ENCODE data around the gene ACTN2.

- TF ChIP-seq, protein P1, sequence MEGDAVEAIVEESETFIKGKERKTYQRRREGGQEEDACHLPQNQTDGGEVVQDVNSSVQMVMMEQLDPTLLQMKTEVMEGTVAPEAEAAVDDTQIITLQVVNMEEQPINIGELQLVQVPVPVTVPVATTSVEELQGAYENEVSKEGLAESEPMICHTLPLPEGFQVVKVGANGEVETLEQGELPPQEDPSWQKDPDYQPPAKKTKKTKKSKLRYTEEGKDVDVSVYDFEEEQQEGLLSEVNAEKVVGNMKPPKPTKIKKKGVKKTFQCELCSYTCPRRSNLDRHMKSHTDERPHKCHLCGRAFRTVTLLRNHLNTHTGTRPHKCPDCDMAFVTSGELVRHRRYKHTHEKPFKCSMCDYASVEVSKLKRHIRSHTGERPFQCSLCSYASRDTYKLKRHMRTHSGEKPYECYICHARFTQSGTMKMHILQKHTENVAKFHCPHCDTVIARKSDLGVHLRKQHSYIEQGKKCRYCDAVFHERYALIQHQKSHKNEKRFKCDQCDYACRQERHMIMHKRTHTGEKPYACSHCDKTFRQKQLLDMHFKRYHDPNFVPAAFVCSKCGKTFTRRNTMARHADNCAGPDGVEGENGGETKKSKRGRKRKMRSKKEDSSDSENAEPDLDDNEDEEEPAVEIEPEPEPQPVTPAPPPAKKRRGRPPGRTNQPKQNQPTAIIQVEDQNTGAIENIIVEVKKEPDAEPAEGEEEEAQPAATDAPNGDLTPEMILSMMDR (IDR thresholded peaks at IDR 0.05) = no peak
- no peak for TF ChIP-seq POLR2A (IDR thresholded peaks at IDR 0.05)
These were observed 47.4 kb upstream of the ACTN2 start for GRCh38 chr1:236638945-236639344.
